ENCODE measurements around the gene STARD3. TPM values are rescaled to one million over a fixed set of nuclear protein-coding genes. Genes with fewer than 3 reads are reported as not detected.

STARD3 gene
- total and polyA plus RNA-seq, 4 donors = 27.4 to 79.7 (median 64.8) TPM

DNA sequence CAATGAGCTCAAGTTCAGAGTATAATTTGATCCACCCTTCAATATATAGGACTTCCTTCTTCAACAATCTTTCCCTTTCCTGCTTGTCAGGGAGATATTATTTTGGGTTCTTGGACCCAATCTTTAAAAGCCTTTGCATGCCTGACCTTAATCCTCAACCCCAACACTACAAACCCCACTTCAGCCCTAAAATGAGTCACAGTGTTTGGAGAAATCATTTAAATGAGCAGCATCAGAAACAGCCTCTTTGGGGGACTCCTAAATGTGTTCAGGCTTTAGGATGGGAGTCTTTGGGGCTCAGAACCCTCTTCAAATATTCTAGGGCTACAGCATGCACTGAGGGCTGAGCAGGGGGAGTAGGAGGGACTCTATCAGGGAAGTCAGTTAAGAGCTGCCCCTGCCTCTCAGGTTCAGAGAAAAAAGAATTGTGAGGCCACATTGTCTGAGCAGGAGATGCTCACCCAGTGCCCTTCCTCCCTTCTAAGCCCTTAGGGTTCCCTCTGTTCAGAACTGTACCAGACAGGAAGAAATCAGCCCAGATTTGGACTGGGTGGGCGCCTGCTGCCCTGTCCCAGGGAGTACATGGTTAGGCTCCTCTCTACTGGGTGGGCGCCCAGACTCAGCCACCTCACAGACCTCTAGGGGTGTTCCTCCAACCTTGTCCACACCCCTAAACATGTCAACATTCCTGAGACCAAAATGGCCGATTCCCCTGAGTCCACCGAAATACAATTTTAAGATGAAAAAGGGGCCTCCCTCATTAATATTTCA lies 34.2 kb upstream of the STARD3 start:
- Histone ChIP-seq H3K4me1 (ENCODE audit: control insufficient read depth in 5 of 5, insufficient read depth in 5 of 5, low read length in 5 of 5) (peaks cover 0 to 25% (median 14%) of the 10 kb centered on the region in 5 donors), H3K9me3 (ENCODE audit: control insufficient read depth in 4 of 4, insufficient read depth in 3 of 4, low read length in 3 of 4) (peaks cover 0 to 8% (median 0%) of the 10 kb centered on the region in 4 donors), H3K4me3 (no peak overlapping the region), H3K9ac (ENCODE audit: insufficient read depth in 1 of 2, low read length in 2 of 2) (no peak overlapping the region), H3K27me3 (ENCODE audit: control insufficient read depth in 3 of 3, insufficient read depth in 3 of 3, low read length in 2 of 3) (peaks cover 25 to 87% (median 83%) of the 10 kb centered on the region in 3 donors), H3K36me3 (ENCODE audit: control insufficient read depth in 4 of 4, insufficient read depth in 4 of 4, low read length in 4 of 4) (no peaks in the 10 kb centered on the region), H3K27ac (ENCODE audit: low read depth in 1 of 2, low read length in 1 of 2) (no peak overlapping the region)
- ATAC-seq (ENCODE audit: insufficient read depth, low FRiP score) (no peak), DNase-seq (no peak)
- TF ChIP-seq, protein P1, sequence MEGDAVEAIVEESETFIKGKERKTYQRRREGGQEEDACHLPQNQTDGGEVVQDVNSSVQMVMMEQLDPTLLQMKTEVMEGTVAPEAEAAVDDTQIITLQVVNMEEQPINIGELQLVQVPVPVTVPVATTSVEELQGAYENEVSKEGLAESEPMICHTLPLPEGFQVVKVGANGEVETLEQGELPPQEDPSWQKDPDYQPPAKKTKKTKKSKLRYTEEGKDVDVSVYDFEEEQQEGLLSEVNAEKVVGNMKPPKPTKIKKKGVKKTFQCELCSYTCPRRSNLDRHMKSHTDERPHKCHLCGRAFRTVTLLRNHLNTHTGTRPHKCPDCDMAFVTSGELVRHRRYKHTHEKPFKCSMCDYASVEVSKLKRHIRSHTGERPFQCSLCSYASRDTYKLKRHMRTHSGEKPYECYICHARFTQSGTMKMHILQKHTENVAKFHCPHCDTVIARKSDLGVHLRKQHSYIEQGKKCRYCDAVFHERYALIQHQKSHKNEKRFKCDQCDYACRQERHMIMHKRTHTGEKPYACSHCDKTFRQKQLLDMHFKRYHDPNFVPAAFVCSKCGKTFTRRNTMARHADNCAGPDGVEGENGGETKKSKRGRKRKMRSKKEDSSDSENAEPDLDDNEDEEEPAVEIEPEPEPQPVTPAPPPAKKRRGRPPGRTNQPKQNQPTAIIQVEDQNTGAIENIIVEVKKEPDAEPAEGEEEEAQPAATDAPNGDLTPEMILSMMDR (IDR thresholded peaks at IDR 0.05; ENCODE audit: control extremely low read depth, extremely low read depth) = no peak
- 34 to 38% methylated on average over 4 of the region's 4 CpGs for WGBS, 2 donors

DNA sequence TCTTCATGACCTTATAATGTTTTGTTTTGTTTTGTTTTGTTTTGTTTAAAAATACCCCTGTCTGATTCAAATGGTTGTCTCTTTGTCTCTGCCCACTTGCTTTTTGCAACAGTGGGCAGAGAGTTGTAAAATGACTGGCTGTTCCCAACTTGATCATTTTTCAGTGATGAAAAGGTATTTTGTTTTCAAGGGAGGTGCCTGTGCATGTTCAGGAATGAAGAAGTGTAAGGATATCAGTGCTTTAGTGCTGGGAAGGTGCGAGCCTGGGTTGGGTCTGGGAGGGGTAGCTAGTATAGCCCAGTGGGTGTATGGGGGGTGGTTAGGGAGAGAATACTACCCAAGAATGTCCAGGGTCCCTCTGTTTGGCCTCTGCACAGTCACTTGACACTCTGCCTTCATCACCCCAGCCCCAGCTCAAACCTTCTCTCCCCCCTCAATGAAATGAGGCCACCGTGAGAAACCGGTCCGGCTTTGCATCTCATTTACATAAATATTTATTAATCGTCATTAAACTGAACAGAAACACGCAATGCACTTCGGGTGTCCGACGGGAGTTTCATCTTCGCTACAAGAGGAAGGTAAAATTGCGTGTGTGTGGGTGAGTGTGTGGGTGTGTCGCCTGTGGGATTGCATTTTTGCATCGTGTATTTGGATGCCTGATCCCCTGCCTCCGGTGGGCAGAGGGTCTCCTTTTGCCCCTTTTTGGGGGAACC lies 33.5 kb upstream of the STARD3 start:
- no peak overlapping the region for H3K4me3 ChIP-seq
- ATAC-seq (ENCODE audit: insufficient read depth, low FRiP score) = no peak
- H3K27ac ChIP-seq (ENCODE audit: low read depth in 1 of 2, low read length in 1 of 2) = no peak overlapping the region
- 6 to 9% methylated on average over 14 of the region's 14 CpGs for WGBS, 2 donors
- H3K9me3 ChIP-seq (ENCODE audit: control insufficient read depth in 4 of 4, insufficient read depth in 3 of 4, low read length in 3 of 4) = peaks cover 0 to 5% (median 0%) of the 10 kb centered on the region in 4 donors
- H3K27me3 ChIP-seq (ENCODE audit: control insufficient read depth in 3 of 3, insufficient read depth in 3 of 3, low read length in 2 of 3) = peaks cover 27 to 87% (median 82%) of the 10 kb centered on the region in 3 donors
- no peaks in the 10 kb centered on the region for H3K36me3 ChIP-seq (ENCODE audit: control insufficient read depth in 4 of 4, insufficient read depth in 4 of 4, low read length in 4 of 4)
- H3K4me1 ChIP-seq (ENCODE audit: control insufficient read depth in 5 of 5, insufficient read depth in 5 of 5, low read length in 5 of 5) = peaks cover 0 to 25% (median 14%) of the 10 kb centered on the region in 5 donors
- DNase-seq = no peak
- TF ChIP-seq, protein P1 (IDR thresholded peaks at IDR 0.05; ENCODE audit: control extremely low read depth, extremely low read depth) = no peak
- H3K9ac ChIP-seq (ENCODE audit: insufficient read depth in 1 of 2, low read length in 2 of 2) = no peak overlapping the region

DNA sequence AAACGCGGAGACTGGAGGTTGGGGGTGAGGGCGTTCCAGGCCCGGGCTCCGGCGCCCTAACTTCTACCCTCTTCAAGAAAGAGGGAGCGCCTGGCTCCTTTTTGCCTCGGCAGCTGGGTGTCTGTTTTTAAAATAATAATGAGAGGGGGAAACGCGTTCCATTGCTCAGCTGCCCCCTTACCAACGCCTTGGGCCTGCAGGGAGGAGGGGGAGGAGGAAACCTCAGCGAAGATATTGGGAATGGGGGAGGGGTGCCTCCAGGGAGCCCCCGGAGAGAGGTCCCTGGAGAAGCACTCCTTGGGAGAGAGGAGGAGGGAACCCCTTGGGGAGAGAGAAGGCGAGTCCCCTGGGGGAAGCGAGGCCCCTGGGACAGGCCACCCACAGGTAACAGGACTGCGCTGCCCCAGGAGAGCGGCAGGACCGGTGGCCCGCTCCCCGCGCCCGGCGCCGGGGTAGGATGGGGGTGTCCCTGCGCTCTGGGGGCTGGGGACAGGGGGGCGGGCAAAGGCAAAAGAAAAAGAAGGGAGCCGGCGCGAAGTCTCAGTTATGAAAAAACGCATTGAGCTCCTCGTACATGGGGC lies 31.9 kb upstream of the STARD3 start:
- Histone ChIP-seq H3K27me3 (ENCODE audit: control insufficient read depth in 3 of 3, insufficient read depth in 3 of 3, low read length in 2 of 3) (peaks cover 24 to 88% (median 83%) of the 10 kb centered on the region in 3 donors), H3K36me3 (ENCODE audit: control insufficient read depth in 4 of 4, insufficient read depth in 4 of 4, low read length in 4 of 4) (no peaks in the 10 kb centered on the region), H3K9me3 (ENCODE audit: control insufficient read depth in 4 of 4, insufficient read depth in 3 of 4, low read length in 3 of 4) (peaks cover 0 to 2% (median 0%) of the 10 kb centered on the region in 4 donors), H3K27ac (ENCODE audit: low read depth in 1 of 2, low read length in 1 of 2) (no peak overlapping the region), H3K9ac (ENCODE audit: insufficient read depth in 1 of 2, low read length in 2 of 2) (no peak overlapping the region), H3K4me1 (ENCODE audit: control insufficient read depth in 5 of 5, insufficient read depth in 5 of 5, low read length in 5 of 5) (peaks cover 0 to 20% (median 4%) of the 10 kb centered on the region in 5 donors), H3K4me3 (no peak overlapping the region)
- TF ChIP-seq, protein P1 (IDR thresholded peaks at IDR 0.05; ENCODE audit: control extremely low read depth, extremely low read depth) = no peak
- no peak for ATAC-seq (ENCODE audit: insufficient read depth, low FRiP score)
- WGBS, 2 donors = 3 to 7% methylated on average over 29 to 31 of the region's 31 CpGs
- DNase-seq = no peak

All from lung (tissue), 12 donors.